Kidney tubule cell (primary cell): ENCODE measurements around the gene UNC79.
"Not testable (repeated sequence)": the region's sequence is repeated elsewhere in the genome, so short reads cannot be mapped to it uniquely, and the experiment has no call there.

Source experiments
- DNase-seq: peaks from one replicate; pipeline ENCODE4 v3.0.0-alpha.2; 2018; ENCODE audit warnings: low spot score

The UNC79 gene

DNA sequence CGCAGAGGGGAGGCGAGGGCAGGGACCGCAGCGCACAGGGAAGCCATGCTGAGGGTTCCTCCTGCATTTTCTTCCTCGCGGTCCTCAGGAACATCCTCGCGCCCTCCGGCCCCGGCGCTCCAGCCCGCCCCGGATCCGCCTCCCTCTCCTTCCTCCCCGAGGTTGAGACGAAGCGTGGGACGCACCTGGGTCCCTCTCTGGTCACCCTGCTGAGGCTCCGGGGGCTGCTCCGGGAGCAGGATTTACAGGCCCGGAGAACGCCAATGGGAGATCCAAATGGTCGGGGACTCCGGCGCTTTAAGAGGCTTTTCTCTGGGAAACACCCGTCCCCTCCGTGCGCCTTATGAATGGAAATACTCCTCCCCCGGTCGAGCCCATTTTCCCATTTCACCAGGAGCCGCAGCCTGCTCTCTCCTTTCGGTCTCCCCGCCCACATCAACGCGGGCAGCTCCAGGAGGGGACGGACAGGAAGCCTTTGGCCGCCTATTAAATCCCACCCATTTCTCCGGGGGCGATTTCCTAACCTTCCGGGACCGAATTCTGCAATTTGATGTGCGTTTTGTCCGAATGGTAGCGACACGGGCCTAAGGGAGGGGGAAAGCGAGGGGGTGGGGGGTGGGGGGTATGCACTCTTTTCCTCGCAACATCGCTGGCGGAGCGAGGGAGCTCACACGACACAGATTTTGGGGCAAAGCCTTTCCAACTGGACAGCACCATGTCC is at the start of gene UNC79:
Gene UNC79, plus strand, starts transcription at position 625 of the 721 bp plus-strand sequence. Its CDS starts 91 bp downstream, at position 716.
- DNase-seq: peak; percentile 23

DNA sequence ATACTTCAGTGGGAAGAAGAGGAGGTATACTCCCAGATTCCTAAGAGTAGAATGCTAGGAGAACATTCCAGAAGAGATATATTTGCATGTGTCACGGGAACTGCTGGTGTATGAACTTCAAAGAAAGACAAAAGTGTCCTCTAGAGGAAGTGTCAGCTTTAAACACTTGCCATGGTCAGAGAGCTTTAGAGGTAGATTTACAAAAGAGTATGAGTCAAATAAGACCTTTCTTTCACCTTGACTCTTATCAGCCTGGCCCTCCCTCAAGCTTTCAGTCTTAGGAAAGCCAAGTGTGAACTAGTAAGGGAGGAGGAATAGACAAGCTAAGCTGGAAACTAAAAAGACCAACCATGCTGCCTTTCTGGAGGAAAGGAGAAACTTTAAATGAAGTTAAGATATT is 49.1 kb upstream of the UNC79 start:
- DNase-seq: peak; percentile 6

DNA sequence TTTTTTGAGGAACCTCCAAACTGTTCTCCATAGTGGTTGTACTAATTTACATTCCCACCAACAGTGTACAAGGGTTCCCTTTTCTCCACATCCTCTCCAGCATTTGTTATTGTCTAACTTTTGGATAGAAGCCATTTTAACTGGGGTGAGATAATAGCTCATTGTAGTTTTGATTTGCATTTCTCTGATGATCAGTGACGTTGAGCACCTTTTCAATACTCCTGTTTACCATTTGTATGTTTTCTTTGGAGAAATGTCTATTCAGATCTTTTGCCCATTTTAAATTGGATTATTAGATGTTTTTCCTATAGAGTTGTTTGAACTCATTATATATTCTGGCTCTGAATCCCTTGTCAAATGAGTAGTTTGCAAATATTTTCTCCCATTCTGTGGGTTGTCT is 46.5 kb upstream of the UNC79 start:
- DNase-seq: not testable (repeated sequence)

DNA sequence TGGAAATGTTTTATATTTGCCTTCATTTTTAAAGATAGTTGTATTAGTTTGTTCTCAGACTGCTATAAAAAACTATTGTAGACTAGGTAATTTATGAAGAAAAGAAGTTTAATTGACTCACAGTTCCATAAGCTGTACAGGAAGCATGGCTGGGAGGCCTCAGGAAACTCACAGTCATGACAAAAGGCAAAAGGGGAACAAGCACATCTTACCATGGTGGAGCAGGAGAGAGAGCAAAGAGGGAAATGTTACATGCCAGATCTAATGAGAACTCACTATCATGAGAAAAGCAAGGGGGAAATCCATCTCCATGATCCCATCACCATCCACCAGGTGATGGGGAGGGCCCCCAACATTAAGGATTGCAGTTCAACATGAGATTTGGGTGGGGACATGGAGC is 35.5 kb upstream of the UNC79 start:
- DNase-seq: no peak

DNA sequence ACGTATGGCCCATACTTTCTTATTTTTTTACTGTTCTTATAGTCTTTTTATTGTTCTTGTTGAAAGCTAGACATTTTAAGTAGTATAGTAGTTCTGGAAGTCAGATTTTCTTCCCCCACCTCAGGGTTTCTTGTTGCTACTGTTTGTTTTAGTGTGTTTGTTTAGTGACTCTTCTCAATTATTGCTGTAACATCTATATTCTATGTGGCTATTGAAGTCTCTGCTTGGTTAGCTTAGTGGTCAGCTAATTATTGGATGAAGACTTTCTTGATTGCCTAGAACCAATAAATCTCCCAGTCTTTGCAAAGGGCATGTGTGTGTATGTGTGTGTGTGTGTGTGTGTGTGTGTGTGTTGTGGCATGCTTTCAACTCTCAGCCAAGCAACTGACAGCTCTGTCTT is 34.3 kb upstream of the UNC79 start:
- DNase-seq: no peak

DNA sequence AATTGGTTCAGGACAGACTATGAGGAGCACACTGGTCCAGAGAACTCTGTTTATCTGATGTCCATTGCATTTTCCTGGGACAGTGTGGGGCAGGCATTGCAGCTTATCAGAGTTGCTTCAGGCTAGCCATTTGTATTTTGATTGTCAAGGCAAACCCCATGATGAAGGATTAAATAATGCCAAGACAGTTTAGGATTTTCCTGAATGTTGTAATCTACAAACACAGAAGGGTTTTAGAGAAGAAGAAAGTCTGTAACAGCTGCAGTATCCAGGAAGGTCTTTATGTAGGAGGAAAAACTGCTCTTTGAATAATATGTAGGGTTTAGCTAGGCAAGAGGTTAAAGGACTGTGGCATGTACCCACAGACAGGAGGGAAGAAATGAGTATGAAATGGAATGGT is 32.2 kb upstream of the UNC79 start:
- no peak for DNase-seq

DNA sequence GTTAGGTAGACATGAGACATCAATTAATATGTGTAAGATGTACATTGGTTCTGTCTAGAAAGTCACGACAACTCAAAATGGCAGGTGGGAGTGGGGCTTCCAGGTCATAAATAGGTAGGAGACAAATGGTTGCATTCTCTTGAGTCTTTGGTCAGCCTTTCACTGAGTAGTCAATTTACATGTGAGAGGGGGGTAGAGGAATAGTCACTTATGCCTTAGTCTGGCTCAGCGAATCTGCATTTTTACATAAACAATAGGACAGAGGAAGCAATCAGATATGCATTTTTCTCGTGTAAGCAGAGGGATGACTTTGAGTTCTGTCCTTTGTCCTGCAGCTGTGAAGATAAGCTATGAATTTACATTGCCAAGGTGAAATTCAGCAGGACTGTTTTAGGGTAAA is 27.8 kb upstream of the UNC79 start:
- no peak for DNase-seq

- no peak for DNase-seq
Observed at GRCh38 chr14:93410021-93410420, 20.7 kb upstream of the UNC79 start.

DNA sequence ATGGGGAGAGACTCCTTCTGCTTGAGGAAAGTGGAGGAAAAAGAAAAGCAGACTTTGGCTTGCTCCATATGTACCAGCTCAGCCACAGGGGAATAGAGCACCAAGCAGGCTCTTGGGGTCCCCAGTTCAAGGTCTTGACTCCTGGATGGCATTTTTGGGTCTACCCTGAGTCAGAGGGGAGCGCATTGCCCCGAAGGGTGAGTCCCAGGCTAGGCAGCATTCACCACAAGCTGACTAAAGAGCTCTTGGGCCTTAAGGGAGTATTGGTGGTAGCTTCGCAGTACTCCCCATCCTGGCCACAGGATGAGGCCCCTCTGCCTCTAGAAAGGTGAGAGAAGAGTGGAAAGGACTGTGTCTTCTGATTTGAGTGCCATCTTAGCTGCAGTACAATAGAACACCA is 19.8 kb upstream of the UNC79 start:
- no peak for DNase-seq

DNA sequence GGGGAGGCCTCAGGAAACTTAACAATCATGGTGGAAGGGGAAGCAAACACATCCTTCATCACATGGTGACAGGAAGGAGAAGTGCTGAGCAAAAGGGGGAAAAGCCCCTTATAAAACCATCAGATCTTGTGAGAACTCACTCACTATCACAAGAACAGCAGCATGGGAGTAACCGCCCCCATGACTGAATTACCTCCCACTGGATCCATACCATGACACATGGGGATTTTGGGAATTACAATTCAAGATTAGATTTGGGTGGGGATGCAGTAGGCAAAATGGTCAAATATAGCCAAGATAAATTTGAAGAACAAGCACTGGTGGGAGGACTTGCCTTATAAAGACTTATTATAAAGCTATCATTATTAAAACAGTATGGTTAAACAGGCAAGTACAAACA is 5.6 kb upstream of the UNC79 start:
- not testable (repeated sequence) for DNase-seq

- DNase-seq: no peak
Observed at GRCh38 chr14:93426750-93427149, 4.0 kb upstream of the UNC79 start.

DNA sequence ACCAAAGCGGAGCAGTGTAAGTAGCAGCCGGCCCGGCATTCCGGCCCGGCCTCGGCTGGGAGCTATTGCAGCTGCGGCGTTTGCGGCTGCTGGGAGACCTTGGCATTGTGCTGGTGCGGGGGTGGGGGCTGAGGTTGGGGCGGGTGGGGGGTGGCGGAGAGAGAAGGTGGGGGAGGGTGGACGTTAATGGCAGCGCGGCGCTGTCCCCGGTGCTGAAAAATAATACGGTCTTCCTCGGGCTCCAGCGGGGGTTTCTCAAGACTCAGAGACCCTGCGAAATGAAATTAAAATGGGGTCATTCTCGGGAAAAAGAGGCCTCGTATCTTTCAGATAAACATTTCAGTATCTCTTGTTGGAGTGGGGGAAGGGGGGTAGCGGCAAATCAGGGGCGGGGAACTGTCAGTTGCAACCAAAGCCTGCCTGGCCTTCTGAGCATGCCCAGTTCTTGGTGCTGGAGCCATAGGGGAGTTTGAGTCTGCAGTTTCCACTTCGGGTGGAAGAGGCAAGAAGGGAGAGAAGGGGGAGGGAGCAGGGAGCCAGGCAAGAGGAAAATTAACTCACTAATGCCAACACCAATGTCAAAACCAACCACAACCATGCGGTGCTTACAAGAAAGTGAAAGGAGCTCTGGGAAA is 414 bp downstream of the UNC79 start:
- peak; percentile 9 for DNase-seq

- DNase-seq: no peak
Observed at GRCh38 chr14:93454224-93454623, 23.5 kb downstream of the UNC79 start.

GRCh38 chr14:93456356-93456755 is 25.6 kb downstream of the UNC79 start:
- no peak for DNase-seq

- no peak for DNase-seq
Observed at GRCh38 chr14:93458234-93458633, 27.5 kb downstream of the UNC79 start.

DNA sequence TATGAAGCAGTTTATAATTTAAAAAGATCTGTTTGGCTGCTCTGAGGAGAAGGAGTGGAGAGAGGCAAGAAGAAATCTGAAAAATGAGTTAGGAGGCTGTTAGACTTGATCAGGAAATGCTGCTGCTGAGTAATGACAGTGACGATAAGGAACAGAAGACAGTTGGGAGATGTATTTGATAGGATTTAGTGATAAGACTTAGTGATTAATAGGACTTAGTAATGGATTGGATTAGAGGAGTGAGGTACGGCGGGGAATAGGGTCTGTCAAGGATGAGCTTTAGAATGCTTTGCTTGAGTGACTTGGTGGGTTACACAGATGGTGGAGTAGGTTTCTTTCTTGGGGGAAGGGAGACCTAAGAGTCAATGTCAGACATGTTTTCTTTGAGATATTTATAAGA is 31.7 kb downstream of the UNC79 start:
- no peak for DNase-seq

GRCh38 chr14:93464271-93464670 is 33.5 kb downstream of the UNC79 start:
- no peak for DNase-seq

- no peak for DNase-seq
Observed at GRCh38 chr14:93475471-93475870, 44.7 kb downstream of the UNC79 start.

DNA sequence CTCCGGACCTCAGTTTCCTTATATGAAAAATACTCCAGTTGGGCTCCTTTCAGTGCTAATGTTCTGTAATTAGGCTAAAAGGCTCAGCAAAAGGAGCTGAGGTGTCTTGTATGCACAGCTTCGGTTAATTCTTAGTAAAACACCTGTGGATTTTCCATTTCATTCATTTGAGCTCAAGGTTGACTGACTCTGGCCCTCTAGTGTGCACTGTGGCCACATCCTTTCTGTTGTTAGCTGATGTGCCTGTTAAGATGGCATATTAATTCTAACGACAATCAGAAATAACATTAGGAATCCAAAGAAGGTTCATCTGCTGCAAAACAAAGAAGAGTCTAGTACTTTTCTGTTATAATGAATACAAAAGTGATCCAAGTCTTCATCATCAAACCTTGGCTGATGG is 45.6 kb downstream of the UNC79 start:
- no peak for DNase-seq

GRCh38 chr14:93479074-93479473 is 48.3 kb downstream of the UNC79 start:
- not testable (repeated sequence) for DNase-seq

- DNase-seq: no peak
Observed at GRCh38 chr14:93480867-93481266, 50.1 kb downstream of the UNC79 start.

- DNase-seq: no peak
Observed at GRCh38 chr14:93481758-93482157, 51.0 kb downstream of the UNC79 start.

GRCh38 chr14:93490001-93490400 is 59.3 kb downstream of the UNC79 start:
- no peak for DNase-seq

GRCh38 chr14:93493054-93493453 is 62.3 kb downstream of the UNC79 start:
- DNase-seq: peak; percentile 25
